Measurements from ENCODE around the gene FAM3B.

The FAM3B gene

DNA sequence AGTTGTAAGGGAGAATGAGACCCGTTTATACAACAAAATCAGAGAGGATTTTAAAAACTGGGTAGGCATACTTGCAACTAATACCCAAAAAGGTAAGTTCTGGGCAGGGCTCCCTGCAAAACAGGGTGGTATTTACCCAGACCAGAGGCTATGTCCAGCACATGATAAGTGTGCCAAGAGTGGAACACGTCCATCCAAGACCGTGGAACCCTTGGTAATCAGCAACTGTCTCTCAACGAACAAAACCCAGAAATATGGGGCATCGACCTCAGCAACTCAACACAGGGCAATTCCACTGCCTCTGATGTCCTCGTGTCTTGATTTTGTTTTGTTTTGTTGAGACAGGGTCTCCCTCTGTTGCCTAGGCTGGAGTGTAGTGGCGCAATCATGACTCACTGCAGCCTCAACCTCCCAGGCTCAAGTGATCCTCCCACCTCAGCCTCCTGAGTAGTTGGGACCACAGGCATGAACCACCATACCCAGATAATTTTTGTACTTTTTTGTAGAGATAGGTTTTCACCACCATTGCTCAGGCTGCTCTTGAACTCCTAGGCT, 82.7 kb downstream of the FAM3B start:
- no peak for DNase-seq

DNA sequence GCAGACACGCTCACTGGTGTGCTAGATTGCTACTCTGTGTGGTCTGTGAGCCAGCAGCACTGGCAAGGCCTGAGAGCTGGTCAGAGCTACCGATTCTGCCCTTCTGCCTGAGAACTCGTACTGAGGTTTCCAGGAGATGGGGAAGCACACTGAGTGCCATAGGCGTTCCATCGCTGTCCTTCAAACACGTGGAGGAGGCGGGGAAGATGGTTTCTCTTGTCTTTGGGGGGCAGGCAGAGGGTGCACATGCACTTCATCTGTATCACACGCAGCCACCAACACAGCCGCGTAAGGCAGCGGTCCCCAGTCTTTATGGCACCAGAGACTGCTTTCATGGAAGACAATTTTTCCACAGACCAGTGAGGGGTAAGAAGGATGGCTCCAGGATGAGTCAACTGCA, 85.6 kb downstream of the FAM3B start:
- no peak for DNase-seq

DNA sequence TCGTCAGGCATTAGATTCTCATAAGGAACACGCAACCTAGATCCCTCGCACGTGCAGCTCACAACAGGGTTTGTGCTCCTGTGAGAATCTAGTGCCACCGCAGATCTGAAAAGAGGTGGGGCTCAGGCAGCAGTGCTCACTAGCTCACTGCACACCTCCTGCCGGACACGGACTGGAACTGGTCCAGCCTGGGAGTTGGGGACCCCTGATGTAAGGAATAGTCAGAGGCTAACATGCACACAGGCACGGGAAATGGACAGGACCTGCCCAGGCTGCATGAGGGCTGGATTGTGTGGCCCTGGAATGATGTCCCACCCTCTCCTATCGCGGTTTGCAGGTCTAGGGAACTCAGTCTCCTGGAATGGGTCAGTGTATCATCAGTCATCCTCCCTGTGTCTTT, 86.2 kb downstream of the FAM3B start:
- DNase-seq, result no peak

DNA sequence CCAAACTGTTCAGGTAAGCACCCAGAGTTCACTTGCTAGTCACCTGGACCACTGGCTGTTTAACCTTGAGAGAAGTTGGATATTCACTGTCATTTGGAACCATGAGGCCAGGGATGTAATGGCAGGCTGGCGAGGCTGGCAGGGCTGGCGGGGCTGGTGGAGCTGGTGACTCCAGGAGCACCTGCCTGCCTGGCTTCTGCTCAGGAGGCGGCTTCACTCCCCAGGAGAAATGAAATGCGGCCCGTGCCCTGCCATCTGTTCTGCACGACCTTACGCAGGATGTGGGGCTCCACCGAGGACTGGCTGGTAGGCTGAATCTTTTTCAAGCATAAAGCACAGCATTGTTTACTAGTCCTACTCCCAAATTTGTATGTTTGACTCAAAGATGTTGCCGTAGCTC, 86.7 kb downstream of the FAM3B start:
- no peak for DNase-seq

DNA sequence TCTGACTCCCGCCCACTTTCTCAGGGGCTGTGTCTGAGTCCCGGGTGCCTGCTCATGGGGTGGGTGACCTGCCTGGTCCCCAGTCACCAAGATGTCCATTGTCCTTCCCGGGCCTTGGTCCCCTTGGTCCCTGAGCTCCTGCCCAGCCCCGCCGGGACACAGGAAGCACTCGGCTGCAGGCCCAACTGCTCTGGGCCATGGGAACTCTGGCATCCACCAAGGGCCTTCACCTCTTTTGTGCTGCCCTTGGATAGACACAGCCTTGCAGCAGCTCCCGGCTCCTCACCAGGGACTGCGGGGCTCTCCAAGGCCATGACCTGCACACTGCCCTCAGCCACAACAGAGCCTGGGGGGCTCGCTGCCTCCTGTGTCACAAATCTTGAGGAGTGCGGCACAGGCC, 87.4 kb downstream of the FAM3B start:
- no peak for DNase-seq

DNA sequence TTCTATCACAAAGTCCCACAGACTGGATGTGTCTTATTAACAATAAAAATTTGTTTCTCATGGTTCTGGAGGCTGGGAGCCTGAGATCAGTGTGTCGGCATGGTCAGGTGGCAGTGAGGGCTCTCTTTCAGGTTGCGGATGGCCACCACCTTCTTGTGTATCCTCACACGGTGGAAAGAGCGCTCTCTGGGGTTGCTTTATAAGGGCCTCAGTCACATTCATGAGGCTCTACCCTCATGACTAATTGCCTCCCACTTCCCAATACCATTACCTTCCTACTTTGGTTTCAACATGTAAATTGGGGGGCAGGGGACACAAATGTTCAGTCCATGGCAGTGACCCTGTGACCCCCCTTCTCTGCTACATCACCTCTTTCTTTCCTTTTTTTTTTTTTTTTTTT, 88.7 kb downstream of the FAM3B start:
- no peak for DNase-seq

DNA sequence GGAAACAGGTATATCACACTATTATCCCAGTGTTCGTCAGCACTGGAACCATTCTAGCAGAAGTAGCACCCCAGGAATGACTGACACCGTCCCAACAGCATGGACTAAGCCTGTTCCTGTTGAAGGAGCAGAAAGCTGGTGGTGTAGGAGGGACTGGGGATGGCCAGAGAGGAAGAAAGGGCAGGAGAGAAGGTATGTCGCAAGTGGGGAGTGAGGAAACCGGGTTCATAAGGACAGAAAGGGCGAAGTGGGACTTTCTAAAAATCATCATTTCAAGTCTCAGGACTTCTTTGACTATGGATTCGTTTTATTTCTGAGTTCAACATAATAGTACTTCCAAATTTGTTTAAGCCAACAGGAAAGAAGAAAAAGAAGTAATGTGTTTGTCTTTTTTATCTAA, 89.7 kb downstream of the FAM3B start:
- DNase-seq, result no peak

Data from DMS79 (cell line).